ENCODE results near the gene SMPD4.
"Not testable (repeated sequence)": the region's sequence is repeated elsewhere in the genome, so short reads cannot be mapped to it uniquely, and the experiment has no call there.

The SMPD4 gene, protein sequence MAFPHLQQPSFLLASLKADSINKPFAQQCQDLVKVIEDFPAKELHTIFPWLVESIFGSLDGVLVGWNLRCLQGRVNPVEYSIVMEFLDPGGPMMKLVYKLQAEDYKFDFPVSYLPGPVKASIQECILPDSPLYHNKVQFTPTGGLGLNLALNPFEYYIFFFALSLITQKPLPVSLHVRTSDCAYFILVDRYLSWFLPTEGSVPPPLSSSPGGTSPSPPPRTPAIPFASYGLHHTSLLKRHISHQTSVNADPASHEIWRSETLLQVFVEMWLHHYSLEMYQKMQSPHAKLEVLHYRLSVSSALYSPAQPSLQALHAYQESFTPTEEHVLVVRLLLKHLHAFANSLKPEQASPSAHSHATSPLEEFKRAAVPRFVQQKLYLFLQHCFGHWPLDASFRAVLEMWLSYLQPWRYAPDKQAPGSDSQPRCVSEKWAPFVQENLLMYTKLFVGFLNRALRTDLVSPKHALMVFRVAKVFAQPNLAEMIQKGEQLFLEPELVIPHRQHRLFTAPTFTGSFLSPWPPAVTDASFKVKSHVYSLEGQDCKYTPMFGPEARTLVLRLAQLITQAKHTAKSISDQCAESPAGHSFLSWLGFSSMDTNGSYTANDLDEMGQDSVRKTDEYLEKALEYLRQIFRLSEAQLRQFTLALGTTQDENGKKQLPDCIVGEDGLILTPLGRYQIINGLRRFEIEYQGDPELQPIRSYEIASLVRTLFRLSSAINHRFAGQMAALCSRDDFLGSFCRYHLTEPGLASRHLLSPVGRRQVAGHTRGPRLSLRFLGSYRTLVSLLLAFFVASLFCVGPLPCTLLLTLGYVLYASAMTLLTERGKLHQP

DNA sequence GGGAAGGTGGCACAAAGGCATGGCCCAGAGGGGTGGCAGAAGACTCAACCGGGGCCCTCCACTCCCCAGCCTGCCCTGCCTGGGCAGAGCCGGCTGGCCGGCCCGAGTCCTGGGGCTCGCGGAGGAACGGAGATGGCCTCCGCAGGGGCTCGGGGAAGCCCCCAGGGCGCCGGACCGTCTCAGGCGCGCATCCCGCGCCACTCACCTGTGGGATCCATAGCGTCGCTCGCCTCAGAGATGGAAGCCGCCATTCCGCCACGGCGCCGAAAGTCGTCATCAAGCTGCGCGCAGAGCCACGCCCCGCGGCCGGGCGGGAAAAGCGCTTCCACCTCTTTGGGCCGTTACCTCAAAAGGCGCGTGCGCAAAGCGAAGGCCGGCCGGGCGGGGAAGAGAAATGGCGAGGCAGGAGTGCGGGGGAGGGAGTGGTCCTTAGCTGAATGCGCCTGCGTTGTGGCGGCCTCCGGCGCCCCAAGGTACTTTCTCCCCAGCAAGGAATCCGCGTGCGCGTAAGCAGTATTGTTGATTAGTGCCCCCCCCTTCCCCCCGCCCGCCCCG is at the start of gene SMPD4:
SMPD4 (minus strand) TSS at position 278 of the 555 bp plus-strand sequence. CDS start 5,010 bp downstream, outside the sequence.
- peak; percentile 88 for FAIRE-seq

DNA sequence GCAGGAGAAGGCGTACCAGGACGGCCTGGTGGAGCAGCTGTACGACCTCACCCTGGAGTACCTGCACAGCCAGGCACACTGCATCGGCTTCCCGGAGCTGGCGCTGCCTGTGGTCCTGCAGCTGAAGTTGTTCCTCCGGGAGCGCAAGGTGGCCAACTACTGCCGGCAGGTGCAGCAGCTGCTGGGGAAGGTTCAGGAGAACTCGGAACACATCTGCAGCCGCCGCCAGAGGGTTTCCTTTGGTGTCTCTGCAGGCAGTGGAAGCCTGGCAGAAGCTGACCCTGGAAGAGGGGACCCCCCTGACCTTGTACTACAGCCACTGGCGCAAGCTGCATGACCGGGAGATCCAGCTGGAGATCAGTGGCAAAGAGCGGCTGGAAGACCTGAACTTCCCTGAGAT is 49.5 kb upstream of the SMPD4 start:
- not testable (repeated sequence) for FAIRE-seq

DNA sequence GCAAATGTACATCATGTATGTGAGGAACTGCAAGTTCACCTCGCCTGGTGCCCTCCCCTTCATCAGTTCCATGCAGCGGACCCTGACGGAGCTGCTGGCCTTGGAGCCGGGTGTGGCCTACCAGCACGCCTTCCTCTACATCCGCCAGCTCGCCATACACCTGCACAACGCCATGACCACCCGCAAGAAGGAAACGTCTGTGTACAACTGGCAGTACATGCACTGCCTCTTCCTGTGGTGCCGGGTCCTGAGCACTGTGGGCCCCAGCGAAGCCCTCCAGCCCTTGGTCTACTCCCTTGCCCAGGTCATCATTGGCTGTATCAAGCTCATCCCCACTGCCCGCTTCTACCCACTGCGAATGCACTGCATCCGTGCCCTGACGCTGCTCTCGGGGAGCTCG is 49.0 kb upstream of the SMPD4 start:
- not testable (repeated sequence) for FAIRE-seq

DNA sequence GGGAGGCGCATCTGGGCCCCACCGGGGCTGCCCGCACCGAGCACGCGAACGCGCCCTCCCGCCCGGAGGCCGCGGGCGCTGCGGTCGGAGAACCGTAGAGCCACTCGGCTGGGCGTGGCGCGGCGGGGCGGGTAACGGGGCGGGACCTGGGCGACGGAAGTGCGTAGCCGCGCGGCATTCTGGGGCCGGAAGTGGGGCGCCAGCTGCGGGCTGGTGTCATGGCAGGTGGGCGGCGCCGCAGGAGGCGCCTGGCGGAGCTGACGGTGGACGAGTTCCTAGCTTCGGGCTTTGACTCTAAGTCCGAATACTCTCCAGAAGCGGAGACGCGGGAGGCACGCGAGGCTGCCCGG is 47.7 kb upstream of the SMPD4 start:
- FAIRE-seq = not testable (repeated sequence)

DNA sequence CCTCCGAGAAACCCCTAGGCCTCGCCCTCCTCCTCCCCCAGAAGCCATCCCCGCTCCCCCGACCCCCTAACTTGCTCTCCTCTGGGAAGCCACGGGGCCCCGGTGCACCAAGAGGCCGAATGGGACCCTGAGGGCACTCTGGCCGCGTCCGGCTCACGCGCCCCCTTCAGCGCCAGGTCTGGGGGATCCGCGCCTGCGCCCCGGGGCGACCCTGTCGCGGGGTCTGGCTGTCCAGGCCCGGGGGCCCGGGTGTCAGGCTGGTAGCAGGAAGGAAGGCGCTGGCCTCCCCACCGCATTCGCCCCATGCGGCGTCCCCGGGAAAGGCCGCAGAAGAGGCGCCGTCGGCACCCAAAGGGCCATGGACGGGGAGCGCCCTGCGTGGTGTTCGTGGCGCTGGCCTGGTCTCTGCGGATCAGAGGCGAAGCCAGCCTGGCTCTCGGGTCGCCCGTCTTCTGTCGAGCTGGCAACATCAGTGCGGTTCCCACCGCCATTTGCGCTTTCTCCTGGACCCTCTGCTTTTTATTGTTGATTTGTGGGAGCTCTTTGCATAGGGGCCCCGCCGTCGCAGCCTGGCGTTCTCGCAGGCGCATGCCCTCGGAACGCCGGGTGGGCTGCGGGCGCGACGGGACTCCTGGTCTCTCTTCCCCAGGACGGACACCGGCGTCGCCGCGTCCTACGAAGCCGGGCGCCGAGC is 47.2 kb upstream of the SMPD4 start:
- FAIRE-seq = not testable (repeated sequence)

DNA sequence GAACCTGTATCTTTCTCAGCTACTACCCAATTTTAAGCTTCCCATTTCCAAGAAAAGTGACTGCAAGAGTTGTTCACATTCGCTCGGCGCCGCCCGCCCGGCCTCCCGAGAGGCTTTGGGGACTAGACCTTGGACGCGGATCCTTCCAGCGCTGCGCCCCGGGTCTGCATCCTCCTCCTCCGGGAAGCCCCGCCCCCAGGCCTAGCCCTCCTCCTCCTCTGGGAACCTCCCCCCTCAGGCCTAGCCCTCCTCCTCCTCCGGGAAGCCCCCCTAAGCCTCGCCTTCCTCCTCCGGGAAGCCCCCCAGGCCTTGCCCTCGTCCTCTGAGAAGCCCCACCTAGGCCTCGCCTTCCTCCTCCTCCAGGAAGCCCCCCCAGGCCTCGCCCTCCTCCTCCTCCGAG is 46.6 kb upstream of the SMPD4 start:
- FAIRE-seq = not testable (repeated sequence)

DNA sequence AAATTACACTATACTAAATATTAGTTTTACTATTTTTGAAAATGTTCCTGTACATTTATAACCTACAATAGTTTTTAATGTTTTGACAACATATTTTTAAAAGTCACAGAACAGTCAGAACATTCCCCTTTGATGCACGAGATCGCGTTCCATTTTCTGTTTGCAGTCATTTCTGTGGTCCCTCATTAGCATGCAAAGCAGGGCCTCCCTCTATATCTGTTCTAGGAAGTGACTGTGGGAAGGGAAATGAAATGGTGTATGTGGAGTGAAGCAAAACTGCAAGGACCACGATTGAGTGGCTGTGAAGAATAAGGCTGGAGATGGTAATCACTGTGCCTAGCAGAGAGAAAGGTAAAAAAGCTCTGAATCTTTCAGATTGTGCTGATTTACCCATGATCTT is 41.1 kb upstream of the SMPD4 start:
- peak; percentile 54 for FAIRE-seq

DNA sequence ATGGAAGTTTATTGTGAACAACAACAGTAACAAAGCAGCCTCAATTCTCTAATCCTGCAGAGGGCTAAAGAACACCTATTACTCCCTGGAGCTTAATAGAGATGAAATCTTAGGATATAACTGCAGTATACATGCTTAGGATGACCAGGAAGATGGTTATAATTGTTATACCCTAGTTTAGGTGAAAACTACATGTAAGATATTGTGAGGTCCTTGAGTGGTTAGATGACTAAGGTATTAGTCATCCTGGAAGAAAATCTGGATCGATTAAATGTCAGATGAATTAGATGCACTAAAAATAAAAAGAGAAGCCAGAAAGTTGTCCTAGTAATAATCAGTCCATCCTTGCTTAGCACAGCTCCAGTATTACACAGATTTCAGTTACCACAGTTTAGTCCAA is 39.1 kb upstream of the SMPD4 start:
- not testable (repeated sequence) for FAIRE-seq

DNA sequence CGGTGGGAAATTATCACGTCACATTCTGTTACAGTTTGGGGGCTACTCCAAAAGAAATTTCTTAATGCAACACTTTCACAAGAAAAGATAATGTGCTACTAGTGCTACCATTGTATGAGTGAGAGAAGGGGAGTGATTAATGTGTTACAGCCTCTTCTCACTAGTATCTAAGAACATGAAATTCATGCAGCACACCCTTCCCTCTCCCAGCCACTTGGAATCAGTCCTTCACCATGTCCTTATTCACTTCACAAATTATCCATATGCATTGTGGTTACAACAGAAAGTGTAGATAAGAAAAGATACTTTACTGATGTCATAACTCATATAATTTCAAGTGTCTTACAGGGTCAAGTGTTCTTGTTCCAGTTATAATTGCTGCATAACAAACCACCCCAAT is 37.7 kb upstream of the SMPD4 start:
- not testable (repeated sequence) for FAIRE-seq

DNA sequence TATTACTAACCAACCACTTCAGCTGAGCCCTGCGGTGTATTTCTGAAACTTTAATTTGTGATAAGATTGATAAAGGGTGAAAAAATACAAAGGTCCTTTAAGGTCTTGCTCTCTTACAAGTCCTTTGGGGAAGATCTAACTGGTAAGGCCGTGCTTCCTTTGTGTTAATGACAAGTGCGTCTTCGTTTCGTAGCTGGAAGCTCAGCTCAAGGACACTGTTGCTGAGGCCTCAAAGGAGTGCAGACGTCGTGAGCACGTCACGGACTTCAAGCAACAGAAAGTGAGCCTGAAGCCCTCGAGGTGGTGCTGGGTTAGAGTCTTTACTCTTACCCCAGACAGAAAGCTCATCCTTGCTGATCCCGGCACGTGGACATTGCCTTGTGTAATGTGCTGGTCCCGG is 25.6 kb upstream of the SMPD4 start:
- FAIRE-seq = not testable (repeated sequence)

DNA sequence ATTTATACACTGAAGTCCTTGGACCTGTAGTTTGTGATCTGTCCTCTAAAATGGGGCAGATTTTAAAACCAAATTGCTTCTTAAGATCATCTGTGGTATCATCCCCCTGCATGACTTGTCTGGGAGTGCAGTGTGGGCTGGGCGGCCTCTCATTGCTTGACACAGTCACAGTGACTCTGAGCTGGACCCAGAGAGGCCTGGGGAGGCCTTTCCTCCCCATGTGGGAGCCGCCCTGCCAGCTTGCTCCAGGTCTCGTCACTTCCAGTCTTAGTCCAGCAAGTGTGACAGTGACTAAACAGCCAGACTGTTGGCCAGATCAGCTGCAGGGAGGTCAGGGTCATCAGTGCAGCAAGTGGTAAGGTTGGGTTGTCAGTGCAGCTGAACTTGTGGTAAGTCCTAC is 21.7 kb upstream of the SMPD4 start:
- FAIRE-seq = not testable (repeated sequence)

DNA sequence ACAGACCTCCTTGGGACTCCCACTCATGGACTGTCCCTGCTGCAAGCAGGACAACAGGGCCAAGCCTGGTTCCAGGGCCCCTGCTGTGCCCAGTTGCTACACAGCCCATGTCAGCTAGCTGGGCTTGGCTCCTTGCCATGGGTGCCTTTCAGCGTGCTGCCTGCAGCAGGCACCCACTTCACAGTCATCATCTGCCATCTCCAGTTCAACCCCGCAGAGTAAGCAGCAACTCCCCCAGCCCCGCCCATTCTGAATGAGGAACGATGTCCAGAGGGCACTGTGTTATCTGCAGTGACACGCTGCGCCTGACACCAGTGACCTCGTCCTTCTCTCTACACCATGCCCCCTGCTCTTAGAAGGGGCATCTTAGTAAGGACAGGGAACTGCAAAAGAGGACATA is 21.1 kb upstream of the SMPD4 start:
- FAIRE-seq = not testable (repeated sequence)

DNA sequence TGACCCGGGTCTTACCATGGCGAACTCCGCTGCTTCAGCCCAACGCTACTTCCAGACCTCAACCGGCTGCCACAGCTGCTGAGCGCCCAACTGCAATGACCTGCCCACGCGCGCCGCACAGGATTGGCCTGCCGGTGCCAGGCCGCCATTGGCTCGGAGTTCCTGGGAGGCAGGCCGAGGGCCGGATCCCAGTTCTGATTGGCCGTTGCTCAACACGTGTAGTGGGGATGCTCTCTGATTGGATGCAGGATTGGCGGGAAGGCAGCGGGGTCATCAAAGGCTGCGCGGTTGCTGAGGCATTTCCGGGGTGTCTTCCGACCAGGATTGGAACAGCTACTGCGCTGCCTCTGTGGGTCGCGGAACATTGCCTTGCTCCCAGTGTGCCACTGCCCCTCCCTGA is 16.9 kb upstream of the SMPD4 start, which contains the start of gene TUBA3E:
TUBA3E (minus strand) TSS at position 97 of the 400 bp plus-strand sequence; CDS start at position 18, 79 bp downstream.
- no peak for FAIRE-seq

DNA sequence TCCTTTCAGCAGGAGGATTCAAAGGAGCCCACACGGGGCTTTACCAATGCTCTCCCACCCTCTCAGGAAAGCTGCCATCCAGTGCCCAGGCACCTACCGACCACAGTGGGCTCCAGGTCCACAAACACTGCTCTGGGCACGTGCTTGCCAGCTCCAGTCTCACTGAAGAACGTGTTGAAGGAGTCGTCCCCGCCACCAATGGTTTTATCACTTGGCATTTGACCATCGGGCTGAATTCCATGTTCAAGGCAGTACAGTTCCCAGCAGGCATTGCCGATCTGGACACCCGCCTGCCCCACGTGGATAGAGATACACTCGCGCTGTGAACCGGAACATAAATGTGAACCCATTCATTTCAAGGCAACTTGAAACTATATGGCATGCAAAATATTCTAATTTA is 14.7 kb upstream of the SMPD4 start:
- not testable (repeated sequence) for FAIRE-seq

DNA sequence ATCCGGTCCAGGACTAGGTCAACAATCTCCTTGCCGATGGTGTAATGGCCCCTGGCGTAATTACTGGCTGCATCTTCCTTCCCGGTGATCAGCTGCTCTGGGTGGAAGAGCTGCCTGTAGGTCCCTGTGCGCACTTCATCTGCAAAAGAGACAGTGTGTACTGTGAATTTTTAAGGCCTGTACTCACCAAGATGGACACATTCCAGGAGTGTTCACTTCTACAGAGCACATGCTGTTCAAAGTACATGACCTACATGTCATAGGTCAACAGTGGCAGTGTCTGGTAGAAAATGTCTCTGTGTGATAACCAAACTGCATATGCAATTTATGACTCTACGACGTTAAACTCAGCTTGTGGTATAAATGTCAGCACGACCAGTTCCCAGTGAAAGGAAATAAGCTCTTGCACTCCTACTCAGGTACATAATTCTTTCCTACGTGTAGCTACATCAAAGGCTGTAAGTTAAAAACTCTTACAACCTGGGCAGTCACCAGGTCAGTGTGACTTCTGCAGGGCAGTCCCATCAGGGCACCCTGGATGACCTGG is 13.8 kb upstream of the SMPD4 start:
- not testable (repeated sequence) for FAIRE-seq

DNA sequence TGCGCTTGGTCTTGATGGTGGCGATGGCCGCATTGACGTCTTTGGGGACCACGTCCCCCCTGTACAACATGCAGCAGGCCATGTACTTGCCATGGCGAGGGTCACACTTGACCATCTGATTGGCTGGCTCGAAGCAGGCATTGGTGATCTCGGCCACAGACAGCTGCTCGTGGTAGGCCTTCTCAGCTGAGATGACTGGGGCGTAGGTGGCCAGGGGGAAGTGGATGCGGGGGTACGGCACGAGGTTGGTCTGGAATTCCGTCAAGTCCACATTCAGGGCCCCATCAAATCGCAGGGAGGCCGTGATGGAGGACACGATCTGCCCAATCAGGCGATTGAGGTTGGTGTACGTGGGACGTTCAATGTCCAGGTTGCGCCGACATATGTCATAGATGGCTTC is 12.4 kb upstream of the SMPD4 start:
- FAIRE-seq = not testable (repeated sequence)

DNA sequence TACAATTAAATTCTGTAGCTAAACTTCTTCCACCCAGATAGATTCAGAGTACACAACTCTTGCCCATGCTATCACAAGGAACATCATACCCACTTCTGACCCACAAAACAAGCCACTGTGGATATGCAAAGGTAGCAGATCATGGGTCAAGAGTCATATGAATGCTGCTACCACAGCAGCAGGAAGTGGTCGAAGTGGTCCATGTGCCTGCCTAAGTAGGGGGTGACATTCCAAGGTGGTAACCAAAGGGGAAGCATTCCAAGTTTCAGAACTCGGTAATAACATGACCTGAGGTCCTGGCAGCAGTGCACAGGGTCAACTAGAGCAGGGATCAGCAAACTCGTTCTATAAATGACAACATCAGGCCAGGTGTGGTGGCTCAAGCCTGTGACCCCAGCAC is 11.0 kb upstream of the SMPD4 start:
- not testable (repeated sequence) for FAIRE-seq

DNA sequence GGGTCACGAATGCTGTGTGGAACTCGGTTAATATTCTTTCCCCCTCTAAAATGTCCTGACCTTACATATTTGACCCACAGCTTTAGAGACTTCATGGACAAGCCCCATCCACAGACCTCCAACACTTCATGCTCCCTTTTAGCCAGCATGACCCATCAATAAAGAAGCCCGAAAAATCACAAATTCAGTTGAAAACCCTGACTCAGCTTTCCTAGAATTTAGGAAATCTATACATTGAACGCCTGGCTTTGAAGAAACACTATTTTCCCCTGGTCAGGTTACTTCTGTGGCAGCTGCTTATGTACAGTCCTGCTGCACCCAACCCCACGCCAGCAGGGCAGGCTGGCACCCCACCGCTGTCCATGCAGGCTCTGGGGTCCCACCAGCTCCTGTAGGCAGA is 9.9 kb upstream of the SMPD4 start:
- not testable (repeated sequence) for FAIRE-seq

DNA sequence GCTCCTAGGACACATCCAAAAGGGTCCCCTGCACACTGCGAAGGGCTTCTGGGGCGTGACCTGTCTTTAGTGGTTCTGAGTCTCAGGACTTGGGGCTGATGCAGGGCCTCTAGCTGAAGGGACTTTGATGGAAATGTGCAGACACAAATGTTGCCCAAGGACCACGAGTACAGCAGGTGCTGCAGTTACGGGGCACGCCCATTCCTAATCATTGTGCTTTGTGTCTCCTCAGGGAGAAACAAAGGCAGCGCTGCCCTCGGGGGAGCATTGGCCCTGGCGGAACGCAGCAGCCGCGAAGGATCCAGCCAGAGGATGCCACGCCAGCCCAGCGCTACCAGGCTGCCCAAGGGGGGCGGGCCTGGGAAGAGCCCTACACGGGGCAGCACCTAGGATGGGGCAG is 8.8 kb upstream of the SMPD4 start:
- no peak for FAIRE-seq

DNA sequence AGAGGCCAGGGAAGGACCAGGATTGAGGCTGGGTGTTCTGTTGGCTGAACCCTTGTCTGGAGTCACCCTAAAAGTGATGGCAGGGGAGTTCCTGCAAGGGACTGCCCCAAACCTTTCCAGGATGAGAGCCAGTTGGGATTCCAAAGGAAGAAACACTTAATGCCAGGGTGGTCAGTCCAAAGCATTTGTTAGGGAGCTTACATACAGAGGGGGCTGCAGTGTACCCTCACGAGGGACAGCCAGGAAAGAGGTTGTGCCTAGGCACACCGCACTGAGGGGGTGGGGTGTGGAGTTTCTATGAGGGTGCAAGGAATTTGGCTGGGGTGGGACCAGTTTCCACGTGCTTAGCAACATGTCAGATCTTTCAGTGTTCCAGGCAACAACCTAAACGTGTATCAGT is 7.6 kb upstream of the SMPD4 start:
- not testable (repeated sequence) for FAIRE-seq

DNA sequence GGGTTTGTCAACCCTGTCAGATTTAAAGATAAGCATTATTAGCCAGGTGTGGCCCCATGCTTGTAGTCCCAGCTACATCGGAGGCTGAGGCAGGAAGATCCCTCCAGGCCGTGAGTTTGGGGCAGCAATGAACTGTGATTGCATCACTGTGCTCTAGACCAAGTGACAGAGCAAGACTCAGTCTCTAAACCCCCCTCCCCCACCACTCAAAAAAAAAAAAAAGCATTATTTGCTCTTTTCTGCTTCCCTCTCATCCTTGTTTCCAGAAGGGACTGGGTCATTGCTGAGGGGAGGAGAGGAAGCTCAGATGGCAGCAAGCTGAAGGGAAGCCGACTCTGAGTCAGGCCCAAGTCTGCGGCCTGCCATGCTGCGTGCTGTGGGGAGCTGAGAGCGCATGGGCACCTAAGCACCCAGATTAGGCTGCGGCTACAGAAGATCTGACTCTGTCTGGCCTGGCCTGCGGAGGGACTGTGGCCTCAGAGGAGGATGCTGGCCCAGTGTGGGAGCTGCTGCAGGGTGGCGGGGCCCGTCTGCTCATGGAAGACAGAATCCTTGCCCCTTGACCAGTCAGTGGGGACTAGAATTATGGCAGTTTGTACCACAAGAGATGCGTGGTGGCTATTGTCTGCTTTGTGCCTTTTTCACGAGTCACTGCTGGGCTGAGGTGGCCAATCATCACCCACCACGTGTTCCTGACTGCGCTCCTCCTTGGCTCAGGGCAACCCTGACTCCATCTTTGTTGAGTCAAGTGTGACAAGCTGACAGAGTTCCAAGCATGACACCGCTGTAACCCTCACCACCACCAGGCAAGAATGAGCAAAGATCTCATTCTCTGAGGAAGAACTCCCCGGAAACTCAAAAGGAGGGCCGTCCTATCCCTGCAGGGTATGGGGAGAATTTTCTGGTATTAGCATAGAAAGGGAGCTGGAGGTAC is 6.7 kb upstream of the SMPD4 start:
- not testable (repeated sequence) for FAIRE-seq

Data from endometrium (tissue), 2 donors.